ENCODE results near the gene ZFYVE21. TPM values are rescaled to one million over a fixed set of nuclear protein-coding genes. Genes with fewer than 3 reads are reported as not detected.

The ZFYVE21 gene
- total RNA-seq, 1 experiment from 2014 or later, result 31.3 TPM

GRCh38 chr14:103730490-103731035 lies 15.0 kb downstream of the ZFYVE21 start:
- no peak for DNase-seq (ENCODE audit: low read depth, low spot score)
- no peak overlapping the region for H3K9ac ChIP-seq (ENCODE audit: low read length)
- no peaks in the 10 kb centered on the region for H3K9me3 ChIP-seq (ENCODE audit: control insufficient read depth in 1 of 2, insufficient read depth in 1 of 2, low read depth in 1 of 2, low read length in 2 of 2)
- CTCF ChIA-PET, result no interaction called here
- TF ChIP-seq ATF3 (IDR thresholded peaks at IDR 0.05) (no peak), CTCF (IDR thresholded peaks at IDR 0.05 in 2 of 3, conservative IDR thresholded peaks at IDR 0.05 in 1 of 3; ENCODE audit: borderline replicate concordance in 1 of 3, insufficient read depth in 1 of 3, low read depth in 2 of 3, low read length in 2 of 3) (peak in 1 of 3 experiments; percentile 8; a peak in 1 of 6 replicates)
- no TSS peak for BruUV-seq (replicated peaks)
- no peaks in the 10 kb centered on the region for H4K20me1 ChIP-seq (ENCODE audit: insufficient read depth)
- RAD21 ChIA-PET (ENCODE audit: low non-redundant PET in 1 of 2, low total read pairs in 2 of 2, uncharacterized antibody in 2 of 2, unreplicated experiment in 2 of 2), result no interaction called here
- intact Hi-C loops (cut with micrococcal nuclease), result no loop called here
- H3K27me3 ChIP-seq (ENCODE audit: insufficient read depth, low read length), result no peaks in the 10 kb centered on the region
- no peaks in the 10 kb centered on the region; the same call in 1 of the 2 replicates for H3K79me2 ChIP-seq (ENCODE audit: insufficient read depth, low read length)
- no peak for ATAC-seq
- H3K4me2 ChIP-seq (ENCODE audit: low read length), result no peak overlapping the region
- no peak overlapping the region for H2AFZ ChIP-seq (ENCODE audit: low read depth, low read length, poor library complexity, severe bottlenecking)
- no peaks in the 10 kb centered on the region for H3K9me2 ChIP-seq (ENCODE audit: insufficient read depth)
- H3K4me3 ChIP-seq (replicated peaks in 1 of 2; ENCODE audit: low read depth in 1 of 2, low read length in 2 of 2), result no peak overlapping the region
- H3K27ac ChIP-seq (ENCODE audit: low read depth, low read length), result no peak overlapping the region
- POLR2A ChIA-PET, result no interaction called here
- H3K4me1 ChIP-seq (ENCODE audit: control insufficient read depth in 1 of 2, insufficient read depth in 2 of 2, low read length in 2 of 2), result no peaks in the 10 kb centered on the region
- peaks cover 3 to 12% of the 10 kb centered on the region in 2 experiments; a peak in 3 of 4 replicates for H3K36me3 ChIP-seq (ENCODE audit: control insufficient read depth in 1 of 2, insufficient read depth in 2 of 2, low read length in 2 of 2)

GRCh38 chr14:103731481-103731880 lies 15.9 kb downstream of the ZFYVE21 start:
- Histone ChIP-seq H4K20me1 (ENCODE audit: insufficient read depth) (no peaks in the 10 kb centered on the region), H3K4me1 (ENCODE audit: control insufficient read depth in 1 of 2, insufficient read depth in 2 of 2, low read length in 2 of 2) (no peaks in the 10 kb centered on the region), H3K9me2 (ENCODE audit: insufficient read depth) (no peaks in the 10 kb centered on the region), H2AFZ (ENCODE audit: low read depth, low read length, poor library complexity, severe bottlenecking) (no peak overlapping the region), H3K4me3 (replicated peaks in 1 of 2; ENCODE audit: low read depth in 1 of 2, low read length in 2 of 2) (no peak overlapping the region), H3K36me3 (ENCODE audit: control insufficient read depth in 1 of 2, insufficient read depth in 2 of 2, low read length in 2 of 2) (peaks cover 3 to 12% of the 10 kb centered on the region in 2 experiments; a peak in 3 of 4 replicates), H3K9ac (ENCODE audit: low read length) (no peak overlapping the region), H3K4me2 (ENCODE audit: low read length) (no peak overlapping the region), H3K79me2 (ENCODE audit: insufficient read depth, low read length) (no peaks in the 10 kb centered on the region; the same call in 1 of the 2 replicates), H3K27me3 (ENCODE audit: insufficient read depth, low read length) (no peaks in the 10 kb centered on the region), H3K9me3 (ENCODE audit: control insufficient read depth in 1 of 2, insufficient read depth in 1 of 2, low read depth in 1 of 2, low read length in 2 of 2) (no peaks in the 10 kb centered on the region), H3K27ac (ENCODE audit: low read depth, low read length) (no peak overlapping the region)
- ChIA-PET RAD21 (ENCODE audit: low non-redundant PET in 1 of 2, low total read pairs in 2 of 2, uncharacterized antibody in 2 of 2, unreplicated experiment in 2 of 2) (no interaction called here), CTCF (no interaction called here), POLR2A (no interaction called here)
- DNase-seq (ENCODE audit: low read depth, low spot score) (no peak), ATAC-seq (no peak)
- no TSS peak for BruUV-seq (replicated peaks)
- TF ChIP-seq CEBPB (IDR thresholded peaks at IDR 0.05; ENCODE audit: low read depth), result no peak
- TF ChIP-seq MAX (IDR thresholded peaks at IDR 0.05), result no peak
- TF ChIP-seq YY1 (IDR thresholded peaks at IDR 0.05; ENCODE audit: extremely low read depth, insufficient replicate concordance, low read depth, low read length), result no peak
- no peak for TF ChIP-seq TCF7L2 (IDR thresholded peaks at IDR 0.05; ENCODE audit: borderline replicate concordance, extremely low read depth, insufficient read depth, insufficient read length)
- TF ChIP-seq ATF3 (IDR thresholded peaks at IDR 0.05), result no peak
- no peak for TF ChIP-seq JUND (IDR thresholded peaks at IDR 0.05)
- TF ChIP-seq ELF1 (IDR thresholded peaks at IDR 0.05; ENCODE audit: borderline replicate concordance, low read depth), result no peak
- no peak for TF ChIP-seq EZH2 (IDR thresholded peaks at IDR 0.05)
- no peak for TF ChIP-seq POLR2A (IDR thresholded peaks at IDR 0.05; ENCODE audit: borderline replicate concordance, extremely low read depth, insufficient read depth, insufficient read length)
- TF ChIP-seq POLR2AphosphoS5 (IDR thresholded peaks at IDR 0.05; ENCODE audit: low read depth, low read length), result no peak
- TF ChIP-seq ZFX (IDR thresholded peaks at IDR 0.05), result no peak
- no peak for TF ChIP-seq SRF (IDR thresholded peaks at IDR 0.05; ENCODE audit: low read depth)
- no peak for TF ChIP-seq EZH2phosphoT487 (IDR thresholded peaks at IDR 0.05; ENCODE audit: borderline replicate concordance)
- TF ChIP-seq CBX3 (IDR thresholded peaks at IDR 0.05; ENCODE audit: low read depth), result no peak
- no peak for TF ChIP-seq CTCF (IDR thresholded peaks at IDR 0.05 in 2 of 3, conservative IDR thresholded peaks at IDR 0.05 in 1 of 3; ENCODE audit: borderline replicate concordance in 1 of 3, insufficient read depth in 1 of 3, low read depth in 2 of 3, low read length in 2 of 3)
- TF ChIP-seq ZNF274 (IDR thresholded peaks at IDR 0.05; ENCODE audit: low read depth, low read length), result no peak
- intact Hi-C loops (cut with micrococcal nuclease), result no loop called here
